Measurements from ENCODE around the gene ANKRD6. TPM values are rescaled to one million over a fixed set of nuclear protein-coding genes. Genes with fewer than 3 reads are reported as not detected.

ANKRD6 gene
- total RNA-seq, 1 experiment from 2014 or later: 5.6 TPM

DNA sequence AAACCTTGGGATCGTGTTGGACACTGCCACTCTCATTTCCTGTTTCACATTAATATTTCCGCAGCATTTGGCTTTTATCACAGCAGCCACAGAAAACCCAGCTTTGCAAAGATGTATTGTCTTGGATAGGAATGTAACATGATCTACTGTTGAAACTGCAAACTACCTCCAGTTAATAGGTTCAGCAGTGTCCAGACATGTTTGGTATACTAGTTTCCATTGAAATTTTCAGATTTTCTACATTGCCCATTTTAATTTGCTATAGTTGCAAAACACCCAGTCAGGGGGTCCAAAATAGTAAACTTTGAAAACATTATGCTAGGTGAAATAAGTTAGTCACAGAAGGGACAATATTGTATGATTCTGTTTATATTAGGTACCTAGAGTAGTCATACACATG lies 3.3 kb downstream of the ANKRD6 start:
- Histone ChIP-seq H3K79me2 (ENCODE audit: low read length) (no peaks in the 10 kb centered on the region), H3K27ac (ENCODE audit: low read length) (no peak overlapping the region), H3K4me2 (ENCODE audit: low read length) (no peak overlapping the region), H3K9ac (ENCODE audit: low read length) (no peak overlapping the region), H3K4me3 (ENCODE audit: low read length) (no peak overlapping the region), H3K36me3 (ENCODE audit: low read depth, low read length) (no peaks in the 10 kb centered on the region), H3K4me1 (ENCODE audit: insufficient read depth, low read length) (no peaks in the 10 kb centered on the region), H3K9me3 (ENCODE audit: low read length) (no peaks in the 10 kb centered on the region), H3F3A (ENCODE audit: low read length, unreplicated experiment) (no peaks in the 10 kb centered on the region), H4K20me1 (ENCODE audit: low read length) (no peaks in the 10 kb centered on the region), H2AFZ (ENCODE audit: low read length) (no peak overlapping the region), H3K9me2 (replicated peaks; ENCODE audit: low read length) (no peaks in the 10 kb centered on the region), H3K27me3 (ENCODE audit: low read length) (no peaks in the 10 kb centered on the region)
- BruUV-seq (replicated peaks): no TSS peak
- ATAC-seq (peak; percentile 7; the same call in 1 of the 2 replicates), DNase-seq (no peak)
- CTCF ChIA-PET: no interaction called here
- TF ChIP-seq EZH2 (IDR thresholded peaks at IDR 0.05; ENCODE audit: low read length, unreplicated experiment): no peak
- no peak for TF ChIP-seq EZH2phosphoT487 (IDR thresholded peaks at IDR 0.05; ENCODE audit: borderline replicate concordance, low read length)
- intact Hi-C loops (cut with micrococcal nuclease): no loop called here
- POLR2A ChIA-PET (ENCODE audit: unreplicated experiment): no interaction called here

DNA sequence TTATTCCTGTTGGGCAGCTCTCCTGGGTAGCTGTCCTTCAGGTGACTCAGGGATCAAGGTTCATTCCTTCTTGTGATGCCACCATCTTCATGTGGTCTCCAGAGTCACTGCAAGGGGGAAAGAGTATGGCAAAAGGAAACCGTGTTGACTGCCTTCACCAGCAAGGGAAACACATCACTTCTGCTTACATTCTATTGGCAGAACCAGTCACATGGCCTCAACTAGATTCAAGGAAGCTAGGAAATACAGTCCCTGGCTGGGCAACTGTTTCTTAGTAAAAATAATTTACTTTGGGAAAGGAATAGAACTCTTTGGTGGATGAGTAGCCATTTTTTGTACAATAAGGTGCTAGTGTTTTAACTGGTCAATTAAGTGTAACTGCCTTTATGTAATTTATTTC lies 5.3 kb downstream of the ANKRD6 start:
- CTCF ChIA-PET: no interaction called here

GRCh38 chr6:89439014-89439413 lies 6.1 kb downstream of the ANKRD6 start:
- DNase-seq (no peak), ATAC-seq (no peak)
- Histone ChIP-seq H3K4me1 (ENCODE audit: insufficient read depth, low read length) (no peaks in the 10 kb centered on the region), H3K79me2 (ENCODE audit: low read length) (no peaks in the 10 kb centered on the region), H3K36me3 (ENCODE audit: low read depth, low read length) (no peaks in the 10 kb centered on the region), H3K9me2 (replicated peaks; ENCODE audit: low read length) (no peaks in the 10 kb centered on the region), H3K27ac (ENCODE audit: low read length) (no peak overlapping the region), H3K4me2 (ENCODE audit: low read length) (no peak overlapping the region), H2AFZ (ENCODE audit: low read length) (no peak overlapping the region), H3F3A (ENCODE audit: low read length, unreplicated experiment) (no peaks in the 10 kb centered on the region), H3K9ac (ENCODE audit: low read length) (no peak overlapping the region), H3K4me3 (ENCODE audit: low read length) (no peak overlapping the region), H3K27me3 (ENCODE audit: low read length) (no peaks in the 10 kb centered on the region), H3K9me3 (ENCODE audit: low read length) (no peaks in the 10 kb centered on the region), H4K20me1 (ENCODE audit: low read length) (no peaks in the 10 kb centered on the region)
- BruUV-seq (replicated peaks): no TSS peak
- intact Hi-C loops (cut with micrococcal nuclease): no loop called here
- ChIA-PET CTCF (no interaction called here), POLR2A (ENCODE audit: unreplicated experiment) (no interaction called here)
- TF ChIP-seq EZH2phosphoT487 (IDR thresholded peaks at IDR 0.05; ENCODE audit: borderline replicate concordance, low read length): no peak
- no peak for TF ChIP-seq CTCF (conservative IDR thresholded peaks at IDR 0.05; ENCODE audit: low read depth, low read length)
- TF ChIP-seq EZH2 (IDR thresholded peaks at IDR 0.05; ENCODE audit: low read length, unreplicated experiment): no peak

More for the DNA sequence above, 5.3 kb downstream of the ANKRD6 start:
- Histone ChIP-seq H2AFZ (ENCODE audit: low read length) (no peak overlapping the region), H3K79me2 (ENCODE audit: low read length) (no peaks in the 10 kb centered on the region), H3K36me3 (ENCODE audit: low read depth, low read length) (no peaks in the 10 kb centered on the region), H3K27me3 (ENCODE audit: low read length) (no peaks in the 10 kb centered on the region), H3F3A (ENCODE audit: low read length, unreplicated experiment) (no peaks in the 10 kb centered on the region), H4K20me1 (ENCODE audit: low read length) (no peaks in the 10 kb centered on the region), H3K9me2 (replicated peaks; ENCODE audit: low read length) (no peaks in the 10 kb centered on the region), H3K9ac (ENCODE audit: low read length) (no peak overlapping the region), H3K9me3 (ENCODE audit: low read length) (no peaks in the 10 kb centered on the region), H3K4me1 (ENCODE audit: insufficient read depth, low read length) (no peaks in the 10 kb centered on the region), H3K4me3 (ENCODE audit: low read length) (no peak overlapping the region), H3K4me2 (ENCODE audit: low read length) (no peak overlapping the region), H3K27ac (ENCODE audit: low read length) (no peak overlapping the region)
- BruUV-seq (replicated peaks): no TSS peak
- intact Hi-C loops (cut with micrococcal nuclease): no loop called here
- ATAC-seq (no peak), DNase-seq (no peak)
- POLR2A ChIA-PET (ENCODE audit: unreplicated experiment): no interaction called here
- TF ChIP-seq EZH2 (IDR thresholded peaks at IDR 0.05; ENCODE audit: low read length, unreplicated experiment) (no peak), EZH2phosphoT487 (IDR thresholded peaks at IDR 0.05; ENCODE audit: borderline replicate concordance, low read length) (no peak), CTCF (conservative IDR thresholded peaks at IDR 0.05; ENCODE audit: low read depth, low read length) (no peak)

Data from PC-3 (cell line).